Fibroblast of lung (primary cell): ENCODE measurements around the gene CCNA1. TPM values are rescaled to one million over a fixed set of nuclear protein-coding genes. Genes with fewer than 3 reads are reported as not detected.
A peak's percentile ranks its signal among the peaks of the same experiment; 100 is the strongest.

Experiments
- DNase-seq, 2 donors: peaks; one replicate each; pipeline versions ENCODE4 v3.0.0 to v3.0.0-alpha.2; 2010; ENCODE audit warnings: low read depth in 2 of 2
- H2AFZ ChIP-seq: 2 replicates; pipeline ENCODE4 v1.5.1; 2012; ENCODE audit warnings: low read length, control low read depth, inconsistent platforms
- H3K27ac ChIP-seq: 2 replicates; pipeline ENCODE4 v1.5.1; 2011; ENCODE audit warnings: low read length, control low read depth; ENCODE audit not compliant: insufficient read depth
- H3K27me3 ChIP-seq: 2 replicates; pipeline ENCODE4 v1.5.1; 2011; ENCODE audit warnings: mild to moderate bottlenecking, low read length; ENCODE audit not compliant: control insufficient read depth, insufficient read depth
- H3K36me3 ChIP-seq: 2 replicates; pipeline ENCODE4 v1.5.1; 2011; ENCODE audit warnings: low read length; ENCODE audit not compliant: control insufficient read depth, insufficient read depth
- H3K4me1 ChIP-seq: 2 replicates; pipeline ENCODE4 v1.5.1; 2011; ENCODE audit warnings: low read length; ENCODE audit not compliant: control insufficient read depth, insufficient read depth; ENCODE audit errors: extremely low read depth
- H3K4me2 ChIP-seq: 2 replicates; pipeline ENCODE4 v1.5.1; 2011; ENCODE audit warnings: low read length, control low read depth; ENCODE audit not compliant: insufficient read depth; ENCODE audit errors: extremely low read depth
- H3K4me3 ChIP-seq, 4 experiments: fragments of 200-600 bp in 1 of 4; sonication (generic) in 1 of 4; replicated peaks in 1 of 4; 2 replicates each; pipeline ENCODE4 v1.5.1; 2011 to 2016; ENCODE audit warnings: low read length in 4 of 4, low read depth in 3 of 4, mild to moderate bottlenecking in 3 of 4, control low read depth in 2 of 4, inconsistent platforms in 1 of 4, mixed read lengths in 1 of 4; ENCODE audit not compliant: insufficient read depth in 1 of 4; ENCODE audit errors: control extremely low read depth in 1 of 4
- H3K79me2 ChIP-seq: 2 replicates; pipeline ENCODE4 v1.5.1; 2012; ENCODE audit warnings: mild to moderate bottlenecking, low read length, inconsistent platforms; ENCODE audit not compliant: control insufficient read depth, insufficient read depth
- H3K9ac ChIP-seq: 2 replicates; pipeline ENCODE4 v1.5.1; 2011; ENCODE audit warnings: mild to moderate bottlenecking, low read length, control low read depth; ENCODE audit not compliant: insufficient read depth
- H3K9me3 ChIP-seq: 2 replicates; pipeline ENCODE4 v1.5.1; 2012; ENCODE audit warnings: low read depth, low read length; ENCODE audit not compliant: control insufficient read depth, insufficient read depth
- H4K20me1 ChIP-seq: 2 replicates; pipeline ENCODE4 v1.5.1; 2011; ENCODE audit warnings: low read length; ENCODE audit not compliant: control insufficient read depth, insufficient read depth; ENCODE audit errors: extremely low read depth
- EZH2 ChIP-seq: IDR thresholded peaks from 2 replicates; pipeline ENCODE4 v1.5.1; 2012; ENCODE audit warnings: low read length, control low read depth, mild to moderate bottlenecking; ENCODE audit errors: missing control alignments
- polyA plus RNA-seq, 2 donors: library from polyadenylated mRNA; depleted of rRNA in 1 of 2; stranded (reverse) in 1 of 2; unstranded in 1 of 2; fragments of >200 nt; gene quantifications; 2 replicates each; pipeline ENCODE4 v1.2.1, GENCODE V29; 2011 to 2012; ENCODE audit warnings: missing spikeins in 1 of 2
- total RNA-seq: library from RNA; depleted of rRNA; stranded (reverse); fragments of >200 nt; gene quantifications from 2 replicates; pipeline ENCODE4 v1.2.1, GENCODE V29; 2014
- TF ChIP-seq, protein P1 (sequence below), 2 donors: IDR thresholded peaks in 1 of 2; conservative IDR thresholded peaks in 1 of 2; 1 replicate in 1 of 2; 2 replicates in 1 of 2; pipeline ENCODE4 v1.5.1; 2011 to 2012; ENCODE audit warnings: low read length in 2 of 2, control low read depth in 1 of 2, inconsistent platforms in 1 of 2, low read depth in 1 of 2, mild to moderate bottlenecking in 1 of 2

CCNA1 gene
- total and polyA plus RNA-seq, 2 donors (not counting 1 experiment from before 2014, with no cell fraction given), result 0.48 to 3.5 TPM

DNA sequence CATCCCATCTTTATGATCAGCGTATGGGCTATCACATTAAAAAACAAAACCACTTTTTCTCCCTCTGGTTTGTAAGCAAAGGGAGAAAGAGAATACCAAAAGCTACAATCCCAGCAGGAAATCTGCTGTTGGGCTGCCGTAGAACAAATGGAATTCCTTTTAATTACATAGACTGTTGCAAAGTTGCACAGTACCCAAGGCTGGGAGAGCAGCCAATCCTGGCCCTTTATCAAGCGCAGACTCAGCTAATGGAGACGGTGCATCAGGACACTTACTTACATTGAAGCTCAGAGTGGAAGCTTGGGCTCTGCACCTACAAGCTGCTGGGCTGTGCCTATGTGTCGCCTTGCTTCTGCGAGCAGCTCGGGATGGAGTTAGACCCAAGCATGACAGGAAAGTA, 15.2 kb downstream of the CCNA1 start:
- H3K27ac ChIP-seq, result no peak overlapping the region
- TF ChIP-seq, protein P1, sequence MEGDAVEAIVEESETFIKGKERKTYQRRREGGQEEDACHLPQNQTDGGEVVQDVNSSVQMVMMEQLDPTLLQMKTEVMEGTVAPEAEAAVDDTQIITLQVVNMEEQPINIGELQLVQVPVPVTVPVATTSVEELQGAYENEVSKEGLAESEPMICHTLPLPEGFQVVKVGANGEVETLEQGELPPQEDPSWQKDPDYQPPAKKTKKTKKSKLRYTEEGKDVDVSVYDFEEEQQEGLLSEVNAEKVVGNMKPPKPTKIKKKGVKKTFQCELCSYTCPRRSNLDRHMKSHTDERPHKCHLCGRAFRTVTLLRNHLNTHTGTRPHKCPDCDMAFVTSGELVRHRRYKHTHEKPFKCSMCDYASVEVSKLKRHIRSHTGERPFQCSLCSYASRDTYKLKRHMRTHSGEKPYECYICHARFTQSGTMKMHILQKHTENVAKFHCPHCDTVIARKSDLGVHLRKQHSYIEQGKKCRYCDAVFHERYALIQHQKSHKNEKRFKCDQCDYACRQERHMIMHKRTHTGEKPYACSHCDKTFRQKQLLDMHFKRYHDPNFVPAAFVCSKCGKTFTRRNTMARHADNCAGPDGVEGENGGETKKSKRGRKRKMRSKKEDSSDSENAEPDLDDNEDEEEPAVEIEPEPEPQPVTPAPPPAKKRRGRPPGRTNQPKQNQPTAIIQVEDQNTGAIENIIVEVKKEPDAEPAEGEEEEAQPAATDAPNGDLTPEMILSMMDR (conservative IDR thresholded peaks at IDR 0.05 in 1 of 2, IDR thresholded peaks at IDR 0.05 in 1 of 2; ENCODE audit: low read depth in 1 of 2, low read length in 2 of 2), result no peak
- TF ChIP-seq EZH2, result no peak

DNA sequence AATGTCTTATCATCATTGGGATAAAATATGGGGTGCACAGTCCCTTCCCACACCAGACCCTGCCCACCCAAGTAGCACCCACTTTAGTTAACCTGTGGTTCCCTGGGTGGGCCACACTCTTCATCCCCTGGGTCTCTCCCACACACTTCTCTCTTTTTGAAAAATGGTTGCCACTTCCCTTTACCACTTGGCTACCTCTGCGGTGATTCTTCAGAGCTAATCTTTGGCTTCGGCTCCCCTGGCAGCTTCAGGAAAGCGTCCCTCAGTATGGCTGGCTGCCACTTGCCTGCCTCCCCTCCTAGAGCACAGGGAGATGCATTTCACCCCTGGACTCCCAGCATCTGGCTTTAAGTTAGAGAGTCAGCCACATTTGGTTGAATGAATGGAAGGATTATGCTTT, 18.2 kb downstream of the CCNA1 start:
- H3K4me2 ChIP-seq, result no peak overlapping the region
- H3K4me3 ChIP-seq, result no peak overlapping the region
- no peaks in the 10 kb centered on the region for H3K36me3 ChIP-seq
- H3K9me3 ChIP-seq, result no peaks in the 10 kb centered on the region
- no peak overlapping the region for H3K9ac ChIP-seq
- no peak overlapping the region for H2AFZ ChIP-seq
- no peak overlapping the region for H3K27ac ChIP-seq
- peaks cover 3% of the 10 kb centered on the region for H3K27me3 ChIP-seq
- no peak for DNase-seq
- TF ChIP-seq EZH2, result no peak
- TF ChIP-seq, protein P1 (conservative IDR thresholded peaks at IDR 0.05 in 1 of 2, IDR thresholded peaks at IDR 0.05 in 1 of 2; ENCODE audit: low read depth in 1 of 2, low read length in 2 of 2), result no peak
- no peaks in the 10 kb centered on the region for H3K79me2 ChIP-seq
- H3K4me1 ChIP-seq, result no peaks in the 10 kb centered on the region
- no peaks in the 10 kb centered on the region for H4K20me1 ChIP-seq

More for the DNA sequence above, 15.2 kb downstream of the CCNA1 start:
- H3K9ac ChIP-seq, result no peak overlapping the region
- peak; percentile 27 to 37 for DNase-seq
- no peaks in the 10 kb centered on the region for H3K9me3 ChIP-seq
- no peaks in the 10 kb centered on the region for H3K79me2 ChIP-seq
- H2AFZ ChIP-seq, result no peak overlapping the region
- H3K4me1 ChIP-seq, result no peaks in the 10 kb centered on the region
- H3K36me3 ChIP-seq, result no peaks in the 10 kb centered on the region
- H3K4me2 ChIP-seq, result no peak overlapping the region
- H4K20me1 ChIP-seq, result no peaks in the 10 kb centered on the region
- no peak overlapping the region for H3K4me3 ChIP-seq
- peaks cover 3% of the 10 kb centered on the region for H3K27me3 ChIP-seq

GRCh38 chr13:36453516-36453915, 21.2 kb downstream of the CCNA1 start:
- H3K4me1 ChIP-seq, result no peaks in the 10 kb centered on the region
- H3K27me3 ChIP-seq, result no peaks in the 10 kb centered on the region
- DNase-seq, result peak in 1 of 2 donors; percentile 20
- H4K20me1 ChIP-seq, result no peaks in the 10 kb centered on the region
- H3K9ac ChIP-seq, result no peak overlapping the region
- no peaks in the 10 kb centered on the region for H3K9me3 ChIP-seq
- TF ChIP-seq EZH2, result no peak
- TF ChIP-seq, protein P1 (conservative IDR thresholded peaks at IDR 0.05 in 1 of 2, IDR thresholded peaks at IDR 0.05 in 1 of 2; ENCODE audit: low read depth in 1 of 2, low read length in 2 of 2), result peak; percentile 11 to 16
- H3K4me2 ChIP-seq, result no peak overlapping the region
- no peaks in the 10 kb centered on the region for H3K79me2 ChIP-seq
- no peak overlapping the region for H2AFZ ChIP-seq
- no peaks in the 10 kb centered on the region for H3K36me3 ChIP-seq
- H3K4me3 ChIP-seq, result no peak overlapping the region
- H3K27ac ChIP-seq, result no peak overlapping the region
